ENCODE data around the gene FAF1. TPM values are rescaled to one million over a fixed set of nuclear protein-coding genes. Genes with fewer than 3 reads are reported as not detected.

Gene FAF1
- total RNA-seq, 4 donors from 2014 or later: 36.9 to 77.6 (median 48.3) TPM

GRCh38 chr1:50631161-50631560, 328.9 kb downstream of the FAF1 start:
- no peak for DNase-seq
- TF ChIP-seq POLR2A (IDR thresholded peaks at IDR 0.05) (no peak), CTCF (IDR thresholded peaks at IDR 0.05) (no peak)
- Histone ChIP-seq H3K27me3 (no peaks in the 10 kb centered on the region), H3K4me1 (no peaks in the 10 kb centered on the region), H3K27ac (no peak overlapping the region), H3K9me3 (no peaks in the 10 kb centered on the region), H3K4me3 (no peak overlapping the region), H3K36me3 (no peaks in the 10 kb centered on the region)

GRCh38 chr1:50622259-50622658, 337.8 kb downstream of the FAF1 start:
- no peaks in the 10 kb centered on the region for H3K27me3 ChIP-seq
- H3K9me3 ChIP-seq: no peaks in the 10 kb centered on the region
- no peaks in the 10 kb centered on the region for H3K36me3 ChIP-seq
- no peak overlapping the region for H3K27ac ChIP-seq
- TF ChIP-seq CTCF (IDR thresholded peaks at IDR 0.05) (no peak), POLR2A (IDR thresholded peaks at IDR 0.05) (no peak)
- no peak for DNase-seq
- no peaks in the 10 kb centered on the region for H3K4me1 ChIP-seq
- H3K4me3 ChIP-seq: no peak overlapping the region

- no peak overlapping the region for H3K4me3 ChIP-seq
- no peaks in the 10 kb centered on the region for H3K9me3 ChIP-seq
- peak overlapping the region in 2 of 4 donors; percentile 32 to 60 for H3K27ac ChIP-seq
- no peaks in the 10 kb centered on the region for H3K27me3 ChIP-seq
- TF ChIP-seq POLR2A (IDR thresholded peaks at IDR 0.05) (no peak), CTCF (IDR thresholded peaks at IDR 0.05) (peak in 4 of 6 experiments; percentile 18 to 65 (median 56))
- no peaks in the 10 kb centered on the region for H3K36me3 ChIP-seq
- DNase-seq: peak in 2 of 3 donors; percentile 55 to 60
- H3K4me1 ChIP-seq: no peaks in the 10 kb centered on the region
Observed at GRCh38 chr1:50620680-50621329, 339.3 kb downstream of the FAF1 start.

GRCh38 chr1:50615036-50615750, 344.9 kb downstream of the FAF1 start:
- H3K4me1 ChIP-seq: no peaks in the 10 kb centered on the region
- no peak overlapping the region for H3K27ac ChIP-seq
- no peak for DNase-seq
- no peaks in the 10 kb centered on the region for H3K9me3 ChIP-seq
- no peaks in the 10 kb centered on the region for H3K36me3 ChIP-seq
- H3K4me3 ChIP-seq: no peak overlapping the region
- no peaks in the 10 kb centered on the region for H3K27me3 ChIP-seq
- TF ChIP-seq CTCF (IDR thresholded peaks at IDR 0.05): no peak
- TF ChIP-seq POLR2A (IDR thresholded peaks at IDR 0.05): no peak

GRCh38 chr1:50611675-50612074, 348.4 kb downstream of the FAF1 start:
- H3K4me1 ChIP-seq: no peaks in the 10 kb centered on the region
- H3K4me3 ChIP-seq: no peak overlapping the region
- no peaks in the 10 kb centered on the region for H3K36me3 ChIP-seq
- no peak overlapping the region for H3K27ac ChIP-seq
- H3K27me3 ChIP-seq: no peaks in the 10 kb centered on the region
- TF ChIP-seq POLR2A (IDR thresholded peaks at IDR 0.05) (no peak), CTCF (IDR thresholded peaks at IDR 0.05) (no peak)
- DNase-seq: no peak
- no peaks in the 10 kb centered on the region for H3K9me3 ChIP-seq
